ENCODE measurements around the gene KARS1. TPM values are rescaled to one million over a fixed set of nuclear protein-coding genes. Genes with fewer than 3 reads are reported as not detected.

KARS1 gene
- total RNA-seq, 2 experiments from 2014 or later, result 273 to 277 TPM

GRCh38 chr16:75578212-75578611, 69.3 kb downstream of the KARS1 start:
- no peak for DNase-seq
- Mint-ChIP-seq H3K4me3 (no peak overlapping the region), H3K36me3 (peaks cover 30% of the 10 kb centered on the region), H3K4me1 (ENCODE audit: low read depth) (peaks cover 21% of the 10 kb centered on the region), H3K27ac (no peak overlapping the region), H3K27me3 (no peaks in the 10 kb centered on the region), H3K9me3 (no peaks in the 10 kb centered on the region)
- ChIA-PET CTCF (no interaction called here), POLR2A (no interaction called here)
- intact Hi-C loops (cut with micrococcal nuclease), result no loop called here

Other genes starting within 250 kb of the KARS1 start
- 10 to 100 TPM; 37.6 to 41.3 TPM for gene CFDP1, start 214.2 kb downstream of the KARS1 start, total RNA-seq
- 10 to 100 TPM; 24.3 to 25.6 TPM for gene TMEM170A, start 183.0 kb downstream of the KARS1 start, total RNA-seq
- not detected for gene CHST6, start 152.2 kb downstream of the KARS1 start, total RNA-seq
- gene CHST5, start 111.6 kb downstream of the KARS1 start, total RNA-seq, result under 1 TPM in 1 of 2 experiments, not detected in 1; 0.34 TPM
- gene TMEM231, start 91.4 kb downstream of the KARS1 start, total RNA-seq, result 1 to 10 TPM; 4.6 to 5.3 TPM
- 10 to 100 TPM; 71.5 to 76.1 TPM for gene GABARAPL2, start 81.3 kb downstream of the KARS1 start, total RNA-seq
- 10 to 100 TPM; 39.9 to 40.2 TPM for gene ADAT1, start 24.4 kb downstream of the KARS1 start, total RNA-seq
- 10 to 100 TPM; 80.3 to 85.1 TPM for gene TERF2IP, start 108 bp upstream of the KARS1 start, total RNA-seq
- gene CPHXL2, start 29.3 kb upstream of the KARS1 start, total RNA-seq, result not detected
- gene DUXB, start 53.8 kb upstream of the KARS1 start, total RNA-seq, result not detected
- not detected for gene CPHXL, start 78.8 kb upstream of the KARS1 start, total RNA-seq